BJ (cell line): ENCODE measurements around the gene ATF6. TPM values are rescaled to one million over a fixed set of nuclear protein-coding genes. Genes with fewer than 3 reads are reported as not detected.

Experiments
- CTCF ChIA-PET: fragments of 350-600 bp; formaldehyde crosslinking; extraction: SDS; loops from one replicate; lab custom pipeline; 2021; ENCODE audit warnings: antibody characterized with exemption, inconsistent platforms; lab: Yijun Ruan, JAX
- POLR2A ChIA-PET: fragments of 300-600 bp; sonication (Branson Sonifier 250); formaldehyde crosslinking; extraction: SDS; loops from one replicate; lab custom pipeline; 2021; ENCODE audit warnings: antibody characterized with exemption; lab: Charles Lee
- DNase-seq: peaks from one replicate; pipeline ENCODE4 v3.0.0-alpha.2; 2011; ENCODE audit warnings: low read depth
- H3K27me3 ChIP-seq: 2 replicates; pipeline ENCODE4 v1.6.0; 2011; ENCODE audit warnings: low read length; ENCODE audit not compliant: control insufficient read depth, insufficient read depth
- H3K36me3 ChIP-seq: 2 replicates; pipeline ENCODE4 v1.5.1; 2011; ENCODE audit warnings: low read length; ENCODE audit not compliant: control insufficient read depth, insufficient read depth
- H3K4me3 ChIP-seq: 2 replicates; pipeline ENCODE4 v1.5.1; 2011; ENCODE audit warnings: low read depth, mild to moderate bottlenecking, control low read depth, low read length
- polyA plus RNA-seq: library from polyadenylated mRNA; depleted of rRNA; stranded (reverse); fragments of >200 nt; gene quantifications from 2 replicates; pipeline ENCODE4 v1.2.3, GENCODE V29; 2011
- TF ChIP-seq, protein P1 (sequence below): IDR thresholded peaks from 2 replicates; pipeline ENCODE4 v1.5.1; 2011; ENCODE audit warnings: low read depth, mild to moderate bottlenecking, control low read depth, inconsistent platforms, low read length, moderate library complexity; ENCODE audit not compliant: insufficient read depth

The ATF6 gene
- polyA plus RNA-seq, 1 experiment: 22.2 TPM

DNA sequence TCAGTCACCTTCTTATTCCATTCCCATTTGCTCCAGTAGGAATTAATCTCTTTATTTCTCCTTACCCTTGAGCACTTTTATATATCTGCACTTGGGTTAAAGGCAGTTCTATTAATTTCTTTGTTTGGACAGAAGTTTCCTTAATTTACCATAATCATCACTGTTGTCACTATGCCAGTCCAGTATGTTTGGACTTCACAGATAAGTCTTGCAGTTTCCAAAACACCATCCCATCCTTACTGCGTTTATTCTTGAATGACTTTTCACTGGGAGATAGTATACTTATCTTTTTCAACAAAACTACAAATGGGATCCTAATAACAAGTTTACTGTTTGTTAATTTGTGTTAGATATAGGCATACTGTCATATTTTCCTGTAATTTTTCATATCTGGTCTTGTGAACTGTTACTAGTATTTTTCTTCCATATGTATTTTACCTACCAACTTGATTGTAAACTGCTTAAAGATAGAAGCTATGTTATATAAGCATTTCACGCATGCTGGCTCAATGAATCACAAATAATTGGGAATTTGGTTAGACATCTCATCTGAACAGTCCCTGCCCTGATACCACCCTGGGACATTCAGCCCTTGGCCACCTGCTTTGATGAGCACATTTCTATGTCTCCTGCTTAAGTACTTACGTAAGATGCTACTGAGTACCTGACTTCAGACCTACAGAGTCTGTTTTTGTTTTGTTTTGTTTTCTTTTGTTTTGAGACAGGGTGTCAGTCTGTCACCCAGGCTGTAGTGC lies 179.4 kb downstream of the ATF6 start:
- Histone ChIP-seq H3K27me3 (no peaks in the 10 kb centered on the region), H3K36me3 (no peaks in the 10 kb centered on the region), H3K4me3 (no peak overlapping the region)
- TF ChIP-seq, protein P1, sequence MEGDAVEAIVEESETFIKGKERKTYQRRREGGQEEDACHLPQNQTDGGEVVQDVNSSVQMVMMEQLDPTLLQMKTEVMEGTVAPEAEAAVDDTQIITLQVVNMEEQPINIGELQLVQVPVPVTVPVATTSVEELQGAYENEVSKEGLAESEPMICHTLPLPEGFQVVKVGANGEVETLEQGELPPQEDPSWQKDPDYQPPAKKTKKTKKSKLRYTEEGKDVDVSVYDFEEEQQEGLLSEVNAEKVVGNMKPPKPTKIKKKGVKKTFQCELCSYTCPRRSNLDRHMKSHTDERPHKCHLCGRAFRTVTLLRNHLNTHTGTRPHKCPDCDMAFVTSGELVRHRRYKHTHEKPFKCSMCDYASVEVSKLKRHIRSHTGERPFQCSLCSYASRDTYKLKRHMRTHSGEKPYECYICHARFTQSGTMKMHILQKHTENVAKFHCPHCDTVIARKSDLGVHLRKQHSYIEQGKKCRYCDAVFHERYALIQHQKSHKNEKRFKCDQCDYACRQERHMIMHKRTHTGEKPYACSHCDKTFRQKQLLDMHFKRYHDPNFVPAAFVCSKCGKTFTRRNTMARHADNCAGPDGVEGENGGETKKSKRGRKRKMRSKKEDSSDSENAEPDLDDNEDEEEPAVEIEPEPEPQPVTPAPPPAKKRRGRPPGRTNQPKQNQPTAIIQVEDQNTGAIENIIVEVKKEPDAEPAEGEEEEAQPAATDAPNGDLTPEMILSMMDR: no peak
- ChIA-PET CTCF (interaction anchor here (1.6 to 1.7 kb wide), 2 partner anchors 17 to 79 kb away, joined by 4 to 5 read pairs; partner anchors contain the start of gene OLFML2B), POLR2A (no interaction called here)
- DNase-seq: no peak

DNA sequence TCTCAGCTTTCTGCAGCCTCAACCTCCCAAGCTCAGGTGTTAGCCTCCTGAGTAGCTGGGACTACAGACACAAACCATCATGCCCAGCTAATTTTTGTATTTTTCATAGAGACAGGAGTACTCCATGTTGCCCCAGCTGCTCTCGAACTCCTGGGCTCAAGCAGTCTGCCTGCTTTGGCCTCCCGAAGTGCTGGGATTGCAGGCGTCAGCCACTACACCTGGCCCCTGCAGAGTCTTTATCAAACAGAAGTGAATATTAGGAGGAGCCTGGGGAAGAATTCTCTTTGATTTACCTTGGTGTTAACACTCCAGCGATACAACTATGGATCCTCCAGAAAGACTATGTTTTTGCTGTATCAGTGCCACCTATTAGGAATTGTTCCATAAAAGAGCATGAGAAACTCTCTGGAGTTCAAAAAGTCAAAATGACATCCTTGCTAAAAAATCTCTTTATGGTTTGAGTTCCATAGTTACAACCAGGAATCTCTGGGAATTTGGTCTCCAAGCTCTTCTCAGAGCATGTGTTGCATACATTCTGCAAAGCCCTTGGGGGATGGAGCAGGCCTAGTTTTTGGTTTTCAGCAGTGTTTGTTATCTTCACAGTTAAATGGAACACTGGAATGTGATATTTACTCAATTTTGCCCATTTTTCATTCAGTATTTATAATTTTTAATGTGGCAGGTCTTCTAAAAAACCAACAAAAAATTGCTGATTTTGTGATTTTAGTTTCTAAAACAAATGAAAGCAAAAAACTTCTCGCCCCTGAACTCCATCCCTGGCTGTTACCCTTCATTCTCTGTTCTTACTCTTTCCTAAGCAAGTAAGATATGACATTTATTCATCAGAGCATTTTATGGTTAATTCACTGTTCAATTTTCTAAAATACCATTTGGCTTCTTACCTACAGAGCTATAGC lies 180.2 kb downstream of the ATF6 start:
- POLR2A ChIA-PET: interaction anchor here (0.6 kb wide), 1 partner anchor 11 kb away, joined by 3 read pairs; no protein-coding TSS in a partner anchor
- TF ChIP-seq, protein P1: no peak

DNA sequence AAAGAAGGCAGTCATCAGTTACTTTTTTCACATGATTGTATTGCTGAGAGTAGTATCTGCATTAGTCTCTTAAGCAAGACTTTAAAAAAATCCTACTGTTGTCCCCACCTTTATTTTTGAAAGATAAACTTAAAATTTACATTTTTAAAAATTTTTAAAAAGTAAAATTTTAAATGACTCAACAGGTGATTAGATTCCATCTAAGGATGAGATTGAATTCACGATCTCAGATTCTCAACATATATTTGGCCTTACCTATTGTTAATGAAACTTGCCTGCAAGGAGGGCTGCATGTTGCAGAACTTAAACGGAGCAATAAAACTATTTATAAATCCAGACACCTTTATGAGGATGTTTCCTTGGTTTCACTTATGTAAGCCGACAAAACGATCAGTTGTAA lies 182.3 kb downstream of the ATF6 start:
- CTCF ChIA-PET: no interaction called here
- POLR2A ChIA-PET: no interaction called here
- TF ChIP-seq, protein P1: no peak
- no peak for DNase-seq
- Histone ChIP-seq H3K36me3 (no peaks in the 10 kb centered on the region), H3K4me3 (no peak overlapping the region), H3K27me3 (no peaks in the 10 kb centered on the region)

More for the DNA sequence above, 180.2 kb downstream of the ATF6 start:
- DNase-seq: peak; percentile 77
- no peak overlapping the region for H3K4me3 ChIP-seq
- no peaks in the 10 kb centered on the region for H3K27me3 ChIP-seq
- CTCF ChIA-PET: interaction anchor here (1.6 to 1.7 kb wide), 2 partner anchors 16 to 78 kb away, joined by 4 to 5 read pairs; partner anchors contain the start of gene OLFML2B
- H3K36me3 ChIP-seq: no peaks in the 10 kb centered on the region

DNA sequence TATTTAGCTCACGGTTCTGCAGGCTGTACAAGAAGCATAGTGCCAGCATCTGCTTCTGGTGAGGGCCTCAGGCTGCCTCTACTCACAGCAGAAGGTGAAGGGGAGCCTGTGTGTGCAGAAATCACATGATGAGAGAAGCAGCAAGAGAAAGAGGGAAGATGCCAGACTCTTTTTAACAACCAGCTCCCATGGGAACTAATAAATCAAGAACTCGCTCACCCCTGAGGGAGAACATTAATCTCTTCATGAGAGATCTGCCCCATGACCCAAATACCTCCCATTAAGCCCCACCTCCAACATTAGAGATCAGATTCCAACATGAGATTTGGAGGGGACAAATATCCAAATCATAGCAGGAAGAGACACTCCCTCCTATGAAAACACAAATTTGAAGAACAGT lies 183.4 kb downstream of the ATF6 start:
- no peaks in the 10 kb centered on the region for H3K36me3 ChIP-seq
- H3K27me3 ChIP-seq: no peaks in the 10 kb centered on the region
- ChIA-PET CTCF (no interaction called here), POLR2A (no interaction called here)
- H3K4me3 ChIP-seq: no peak overlapping the region
- DNase-seq: no peak
- TF ChIP-seq, protein P1: no peak

DNA sequence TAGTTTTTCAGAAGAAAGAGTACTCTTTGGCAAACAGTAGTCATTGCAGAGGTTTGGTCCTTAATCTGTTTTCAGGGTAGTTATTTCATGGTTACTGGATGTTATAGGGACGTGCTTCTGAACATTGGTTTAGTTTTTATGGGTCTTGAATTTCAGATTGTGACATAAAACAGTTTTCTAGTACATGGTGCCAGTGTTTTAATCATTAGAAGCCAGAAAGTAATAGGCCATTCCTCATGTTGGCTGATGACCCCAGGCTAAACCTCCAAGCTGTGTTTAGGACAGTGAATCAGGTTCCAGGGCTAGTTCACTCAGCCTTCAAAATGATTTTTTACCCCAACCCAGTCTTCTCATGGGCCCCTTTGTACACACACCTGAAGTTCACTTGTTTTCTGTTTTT lies 184.3 kb downstream of the ATF6 start:
- ChIA-PET CTCF (interaction anchor here (1.2 kb wide), 1 partner anchor 9 kb away, joined by 4 read pairs; no protein-coding TSS in a partner anchor), POLR2A (no interaction called here)
- TF ChIP-seq, protein P1: no peak
- Histone ChIP-seq H3K27me3 (no peaks in the 10 kb centered on the region), H3K36me3 (no peaks in the 10 kb centered on the region), H3K4me3 (no peak overlapping the region)
- no peak for DNase-seq
